OCI-LY3 (cell line): ENCODE data around the gene POU6F2.

Source experiments
- H2AFZ ChIP-seq: fragments of 200-600, 300-600 bp; shearing (Covaris generic); 2 replicates; pipeline ENCODE4 v1.6.0; 2014; ENCODE audit warnings: antibody characterized with exemption, low read depth, low read length
- H3K27ac ChIP-seq: fragments of 200-600, 300-600 bp; sonication (generic); 2 replicates; pipeline ENCODE4 v1.5.1; 2014; ENCODE audit warnings: mild to moderate bottlenecking, low read length, moderate library complexity, mixed read lengths
- H3K27me3 ChIP-seq: fragments of 200-600, 300-600 bp; sonication (generic); 2 replicates; pipeline ENCODE4 v1.6.1; 2014; ENCODE audit warnings: low read depth, low read length, mixed read lengths
- H3K36me3 ChIP-seq: fragments of 200-600, 300-600 bp; sonication (generic); replicated peaks from 2 replicates; pipeline ENCODE3; 2014; ENCODE audit warnings: low read depth, low read length, mixed read lengths
- H3K4me1 ChIP-seq: fragments of 300-600, 200-600 bp; sonication (generic); 2 replicates; pipeline ENCODE4 v1.6.1; 2014; ENCODE audit warnings: low read length, mixed read lengths
- H3K4me2 ChIP-seq: fragments of 200-600, 300-600 bp; sonication (generic); 2 replicates; pipeline ENCODE4 v1.6.1; 2014; ENCODE audit warnings: low read length, mixed read lengths
- H3K4me3 ChIP-seq: fragments of 300-600, 200-600 bp; sonication (generic); 2 replicates; pipeline ENCODE4 v1.5.1; 2014; ENCODE audit warnings: antibody characterized with exemption, mild to moderate bottlenecking, low read length, moderate library complexity
- H3K79me2 ChIP-seq: fragments of 300-600, 200-600 bp; shearing (Covaris generic); 2 replicates; pipeline ENCODE4 v1.6.1; 2014; ENCODE audit warnings: mild to moderate bottlenecking, low read length, mixed read lengths
- H3K9ac ChIP-seq: fragments of 300-600, 200-600 bp; shearing (Covaris generic); 2 replicates; pipeline ENCODE4 v1.6.0; 2014; ENCODE audit warnings: mild to moderate bottlenecking, low read length, moderate library complexity
- H3K9me3 ChIP-seq: fragments of 200-600, 300-600 bp; shearing (Covaris generic); 2 replicates; pipeline ENCODE4 v1.6.1; 2014; ENCODE audit warnings: low read length, mixed read lengths; ENCODE audit not compliant: insufficient read depth
- H4K20me1 ChIP-seq: fragments of 200-600, 300-600 bp; sonication (generic); 2 replicates; pipeline ENCODE4 v1.6.1; 2016; ENCODE audit warnings: low read length, mixed read lengths; ENCODE audit not compliant: insufficient read depth
- CTCF ChIP-seq: fragments of 200-600, 300-600 bp; sonication (generic); IDR thresholded peaks from 2 replicates; pipeline ENCODE4 v1.5.1; 2014; ENCODE audit warnings: antibody characterized with exemption, low read length, low read depth
- EZH2phosphoT487 ChIP-seq: fragments of 200-600 bp; shearing (Covaris generic); IDR thresholded peaks from 2 replicates; pipeline ENCODE4 v1.6.1; 2018; ENCODE audit warnings: antibody characterized with exemption, mixed run types, low read depth

The POU6F2 gene

GRCh38 chr7:39259391-39260003 is 281.8 kb downstream of the POU6F2 start:
- no peaks in the 10 kb centered on the region for H4K20me1 ChIP-seq
- H3K4me2 ChIP-seq, result no peak overlapping the region
- no peaks in the 10 kb centered on the region for H3K9me3 ChIP-seq
- no peaks in the 10 kb centered on the region for H3K79me2 ChIP-seq
- H3K4me1 ChIP-seq, result no peaks in the 10 kb centered on the region
- peaks cover 9% of the 10 kb centered on the region; the same call in 1 of the 2 replicates for H3K27me3 ChIP-seq
- H3K4me3 ChIP-seq, result no peak overlapping the region
- no peak overlapping the region for H3K27ac ChIP-seq
- H3K9ac ChIP-seq, result no peak overlapping the region
- no peaks in the 10 kb centered on the region for H3K36me3 ChIP-seq
- H2AFZ ChIP-seq, result no peak overlapping the region
- TF ChIP-seq CTCF, result no peak
- no peak for TF ChIP-seq EZH2phosphoT487

GRCh38 chr7:39260279-39260844 is 282.7 kb downstream of the POU6F2 start:
- no peak for TF ChIP-seq CTCF
- no peak for TF ChIP-seq EZH2phosphoT487
- no peak overlapping the region for H3K9ac ChIP-seq
- H3K79me2 ChIP-seq, result no peaks in the 10 kb centered on the region
- H3K9me3 ChIP-seq, result no peaks in the 10 kb centered on the region
- no peak overlapping the region for H2AFZ ChIP-seq
- peaks cover 5% of the 10 kb centered on the region; the same call in 1 of the 2 replicates for H3K27me3 ChIP-seq
- no peak overlapping the region for H3K4me2 ChIP-seq
- H3K4me1 ChIP-seq, result no peaks in the 10 kb centered on the region
- H4K20me1 ChIP-seq, result no peaks in the 10 kb centered on the region
- no peaks in the 10 kb centered on the region for H3K36me3 ChIP-seq
- no peak overlapping the region for H3K4me3 ChIP-seq
- no peak overlapping the region for H3K27ac ChIP-seq

DNA sequence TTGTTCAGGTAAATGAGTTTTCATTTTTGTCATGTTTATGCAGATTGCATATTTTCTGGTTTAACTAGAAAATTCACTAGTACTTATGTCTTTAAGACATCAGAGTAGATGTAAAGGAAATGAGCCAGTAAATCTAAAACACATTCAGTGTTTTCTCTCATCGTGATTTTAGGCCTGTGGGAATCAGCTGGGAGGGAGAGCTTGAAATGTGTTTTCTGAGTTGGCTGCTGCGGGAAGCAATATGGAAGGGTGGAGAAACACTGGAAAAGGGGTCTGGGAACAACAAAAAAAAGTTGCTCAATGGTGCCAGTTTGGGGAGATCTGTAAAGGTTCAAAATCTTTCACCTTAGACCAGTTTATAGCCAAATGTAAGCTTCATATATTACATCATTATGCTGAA is 284.1 kb downstream of the POU6F2 start:
- no peak overlapping the region for H3K9ac ChIP-seq
- H3K9me3 ChIP-seq, result no peaks in the 10 kb centered on the region
- H3K27me3 ChIP-seq, result peaks cover 8% of the 10 kb centered on the region; the same call in 1 of the 2 replicates
- H4K20me1 ChIP-seq, result no peaks in the 10 kb centered on the region
- TF ChIP-seq CTCF (no peak), EZH2phosphoT487 (no peak)
- H3K4me2 ChIP-seq, result no peak overlapping the region
- no peaks in the 10 kb centered on the region for H3K36me3 ChIP-seq
- H3K4me1 ChIP-seq, result no peaks in the 10 kb centered on the region
- no peak overlapping the region for H3K27ac ChIP-seq
- H2AFZ ChIP-seq, result no peak overlapping the region
- no peak overlapping the region for H3K4me3 ChIP-seq
- no peaks in the 10 kb centered on the region for H3K79me2 ChIP-seq

DNA sequence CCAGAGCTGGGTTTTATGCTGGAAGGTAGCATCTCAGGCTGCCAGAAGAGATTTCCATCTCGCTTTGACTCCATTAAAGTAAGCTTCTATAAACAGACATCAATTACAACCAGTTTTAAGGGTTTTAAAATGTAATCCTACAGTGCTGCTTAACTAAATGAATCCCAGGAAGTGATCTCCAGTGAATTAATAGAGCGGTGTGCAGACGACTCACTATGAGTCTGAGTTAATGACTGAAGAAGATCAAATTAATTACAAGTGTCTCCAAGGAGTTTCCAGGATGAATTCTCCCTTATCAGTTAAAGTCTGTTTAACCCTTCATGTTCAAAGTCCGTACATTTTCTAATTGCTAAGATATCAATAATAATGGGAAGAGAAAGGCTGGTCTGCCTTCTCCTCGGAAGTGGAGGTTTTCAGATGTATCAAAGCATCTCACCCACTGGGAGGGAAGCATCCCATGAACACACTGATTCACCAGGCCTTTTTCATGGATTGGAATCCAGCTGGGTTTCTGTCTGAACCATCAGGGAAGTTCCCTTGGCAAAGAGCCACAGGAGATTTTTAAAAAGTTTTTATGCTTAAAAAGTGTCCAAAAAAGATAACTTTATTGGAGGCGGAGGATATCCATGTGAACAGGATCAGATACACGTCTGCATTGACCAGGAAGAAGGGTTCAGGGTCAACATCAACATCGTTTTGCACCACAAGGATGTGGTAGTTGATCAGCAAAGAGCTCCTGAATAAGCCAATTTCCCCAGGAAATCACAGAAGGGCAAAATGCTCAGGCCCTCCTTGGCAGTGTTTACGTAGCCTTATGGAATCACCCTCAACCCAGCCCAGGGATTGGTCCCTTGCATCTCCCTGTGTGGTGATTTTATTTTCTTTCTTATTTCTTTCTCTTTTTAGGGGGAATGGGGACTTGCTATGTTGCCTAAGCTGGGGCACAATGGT is 288.2 kb downstream of the POU6F2 start:
- no peak overlapping the region for H3K4me2 ChIP-seq
- no peak for TF ChIP-seq CTCF
- TF ChIP-seq EZH2phosphoT487, result no peak

More for the DNA sequence above, 288.2 kb downstream of the POU6F2 start:
- no peaks in the 10 kb centered on the region for H4K20me1 ChIP-seq
- H3K27ac ChIP-seq, result no peak overlapping the region
- H3K4me3 ChIP-seq, result no peak overlapping the region
- no peaks in the 10 kb centered on the region for H3K9me3 ChIP-seq
- H3K36me3 ChIP-seq, result no peaks in the 10 kb centered on the region
- H2AFZ ChIP-seq, result no peak overlapping the region
- H3K4me1 ChIP-seq, result no peaks in the 10 kb centered on the region
- no peak overlapping the region for H3K9ac ChIP-seq
- no peaks in the 10 kb centered on the region for H3K79me2 ChIP-seq
- peaks cover 9% of the 10 kb centered on the region; the same call in 1 of the 2 replicates for H3K27me3 ChIP-seq
